ENCODE measurements around the gene SLC10A7.

- TF ChIP-seq EP300 (IDR thresholded peaks at IDR 0.05) (no peak), POLR2AphosphoS5 (IDR thresholded peaks at IDR 0.05) (no peak), CTCF (IDR thresholded peaks at IDR 0.05) (no peak), POLR2A (IDR thresholded peaks at IDR 0.05) (no peak)
These were observed 309.0 kb downstream of the SLC10A7 start for GRCh38 chr4:146212781-146213180.
